ENCODE data around the gene CAP2.

DNA sequence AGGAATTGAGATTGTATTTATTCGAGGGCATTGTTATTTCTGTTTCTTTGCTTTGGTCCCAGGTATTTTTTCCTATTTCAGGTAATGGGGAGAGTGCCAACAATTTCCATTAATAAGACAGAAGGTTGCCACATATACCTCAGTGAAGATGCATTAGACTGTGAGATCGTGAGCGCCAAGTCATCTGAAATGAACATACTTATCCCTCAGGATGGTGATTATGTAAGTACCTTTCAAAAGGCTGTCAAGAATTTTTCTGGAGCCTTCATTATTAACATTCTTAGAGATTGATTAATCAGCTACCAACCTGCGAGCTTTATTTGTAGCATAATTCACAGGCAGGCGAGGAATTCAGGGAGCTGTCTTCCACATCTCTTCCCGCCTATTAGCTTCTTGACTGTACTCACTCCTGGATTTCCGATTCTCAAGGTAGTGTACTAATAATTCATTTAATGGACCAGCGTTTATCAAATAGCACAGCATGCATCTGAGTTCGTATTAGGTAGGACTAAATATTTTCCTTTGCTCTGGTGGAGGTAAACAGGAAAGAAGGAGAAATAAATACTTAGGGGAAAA, 158.1 kb downstream of the CAP2 start:
- TF ChIP-seq, protein P1, sequence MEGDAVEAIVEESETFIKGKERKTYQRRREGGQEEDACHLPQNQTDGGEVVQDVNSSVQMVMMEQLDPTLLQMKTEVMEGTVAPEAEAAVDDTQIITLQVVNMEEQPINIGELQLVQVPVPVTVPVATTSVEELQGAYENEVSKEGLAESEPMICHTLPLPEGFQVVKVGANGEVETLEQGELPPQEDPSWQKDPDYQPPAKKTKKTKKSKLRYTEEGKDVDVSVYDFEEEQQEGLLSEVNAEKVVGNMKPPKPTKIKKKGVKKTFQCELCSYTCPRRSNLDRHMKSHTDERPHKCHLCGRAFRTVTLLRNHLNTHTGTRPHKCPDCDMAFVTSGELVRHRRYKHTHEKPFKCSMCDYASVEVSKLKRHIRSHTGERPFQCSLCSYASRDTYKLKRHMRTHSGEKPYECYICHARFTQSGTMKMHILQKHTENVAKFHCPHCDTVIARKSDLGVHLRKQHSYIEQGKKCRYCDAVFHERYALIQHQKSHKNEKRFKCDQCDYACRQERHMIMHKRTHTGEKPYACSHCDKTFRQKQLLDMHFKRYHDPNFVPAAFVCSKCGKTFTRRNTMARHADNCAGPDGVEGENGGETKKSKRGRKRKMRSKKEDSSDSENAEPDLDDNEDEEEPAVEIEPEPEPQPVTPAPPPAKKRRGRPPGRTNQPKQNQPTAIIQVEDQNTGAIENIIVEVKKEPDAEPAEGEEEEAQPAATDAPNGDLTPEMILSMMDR (IDR thresholded peaks at IDR 0.05): no peak
- no peak for TF ChIP-seq POLR2A (IDR thresholded peaks at IDR 0.05)

All from body of pancreas (tissue), 4 donors.